HCT116 (cell line): ENCODE measurements around the gene LRP1B. TPM values are rescaled to one million over a fixed set of nuclear protein-coding genes. Genes with fewer than 3 reads are reported as not detected.

Experiments used
- ATAC-seq: fragments of 200-7000 bp; cut with Tn5 transposase; 2 replicates; pipeline ENCODE4 v1.9.1; 2020; ENCODE audit warnings: mild to moderate bottlenecking, moderate library complexity
- BruUV-seq: library from RNA; stranded (reverse); fragments of 400-500 nt; replicated peaks from 2 replicates; lab custom pipeline; 2021; lab: Mats Ljungman, UMichigan
- CTCF ChIA-PET: fragments of 300-600 bp; sonication (Branson Sonifier 250); formaldehyde crosslinking; loops from one replicate; lab custom pipeline; 2021; ENCODE audit warnings: antibody characterized with exemption; lab: Charles Lee
- POLR2A ChIA-PET: fragments of 300-600, 350-600 bp; sonication (Branson Sonifier 250); formaldehyde crosslinking; loops from one replicate; lab custom pipeline; 2021; ENCODE audit warnings: antibody characterized with exemption; lab: Charles Lee
- RAD21 ChIA-PET, 2 experiments: fragments of 300-600 bp; sonication (Branson Sonifier 250); formaldehyde crosslinking; loops; one replicate each; lab custom pipeline; 2023; ENCODE audit warnings: low total read pairs in 2 of 2; ENCODE audit not compliant: uncharacterized antibody in 2 of 2, unreplicated experiment in 2 of 2, low non-redundant PET in 1 of 2; lab: Charles Lee
- DNase-seq: peaks from one replicate; pipeline ENCODE4 v3.0.0-alpha.2; 2010; ENCODE audit warnings: low read depth, low spot score
- H2AFZ ChIP-seq: fragments of 200-600 bp; shearing (Covaris generic), sonication (generic); 2 replicates; pipeline ENCODE4 v1.6.1; 2017; ENCODE audit warnings: low read depth, mixed run types, mixed read lengths, antibody characterized with exemption, low read length; ENCODE audit not compliant: poor library complexity, severe bottlenecking
- H3K27ac ChIP-seq: 2 replicates; pipeline ENCODE4 v1.5.1; 2012; ENCODE audit warnings: low read depth, low read length
- H3K27me3 ChIP-seq: fragments of 200-600 bp; sonication (generic); 2 replicates; pipeline ENCODE4 v1.6.1; 2016; ENCODE audit warnings: mixed run types, low read length, mixed read lengths; ENCODE audit not compliant: insufficient read depth
- H3K36me3 ChIP-seq, 2 experiments: fragments of 200-500 bp in 1 of 2; fragments of 200-600 bp in 1 of 2; sonication (Bioruptor generic) in 1 of 2; sonication (generic) in 1 of 2; 2 replicates each; pipeline versions ENCODE4 v1.5.1 to v1.6.1; 2014 to 2016; ENCODE audit warnings: low read length in 2 of 2, inconsistent platforms in 1 of 2, mixed read lengths in 1 of 2, mixed run types in 1 of 2; ENCODE audit not compliant: insufficient read depth in 2 of 2, control insufficient read depth in 1 of 2
- H3K4me1 ChIP-seq, 2 experiments: fragments of 200-600 bp in 1 of 2; sonication (generic) in 1 of 2; 2 replicates each; pipeline versions ENCODE4 v1.5.1 to v1.6.1; 2012 to 2017; ENCODE audit warnings: low read length in 2 of 2, inconsistent platforms in 1 of 2, mild to moderate bottlenecking in 1 of 2, mixed read lengths in 1 of 2, mixed run types in 1 of 2, moderate library complexity in 1 of 2; ENCODE audit not compliant: insufficient read depth in 2 of 2, control insufficient read depth in 1 of 2
- H3K4me2 ChIP-seq: fragments of 200-600 bp; sonication (generic); 2 replicates; pipeline ENCODE4 v1.6.1; 2017; ENCODE audit warnings: mixed run types, low read length, mixed read lengths
- H3K4me3 ChIP-seq, 2 experiments: fragments of 200-600 bp in 1 of 2; sonication (generic) in 1 of 2; replicated peaks in 1 of 2; 2 replicates each; pipeline ENCODE4 v1.5.1; 2011 to 2016; ENCODE audit warnings: low read length in 2 of 2, control low read depth in 1 of 2, low read depth in 1 of 2, mild to moderate bottlenecking in 1 of 2, mixed read lengths in 1 of 2, mixed run types in 1 of 2
- H3K79me2 ChIP-seq: fragments of 200-600 bp; sonication (generic); 2 replicates; pipeline ENCODE4 v1.6.1; 2017; ENCODE audit warnings: mild to moderate bottlenecking, mixed run types, low read length, moderate library complexity, mixed read lengths; ENCODE audit not compliant: insufficient read depth
- H3K9ac ChIP-seq: fragments of 200-600 bp; sonication (generic); 2 replicates; pipeline ENCODE4 v1.6.1; 2016; ENCODE audit warnings: low read length, mixed read lengths
- H3K9me2 ChIP-seq: fragments of 200-600 bp; sonication (generic), shearing (Covaris generic); 2 replicates; pipeline ENCODE4 v1.6.1; 2017; ENCODE audit warnings: mixed run types, mild to moderate bottlenecking, moderate library complexity; ENCODE audit not compliant: insufficient read depth
- H3K9me3 ChIP-seq, 2 experiments: fragments of 200-500 bp in 1 of 2; fragments of 200-600 bp in 1 of 2; sonication (Bioruptor generic) in 1 of 2; sonication (generic) in 1 of 2; 2 replicates each; pipeline ENCODE4 v1.6.1; 2014 to 2017; ENCODE audit warnings: low read length in 2 of 2, mixed read lengths in 2 of 2, inconsistent platforms in 1 of 2, low read depth in 1 of 2, mild to moderate bottlenecking in 1 of 2, mixed run types in 1 of 2, moderate library complexity in 1 of 2; ENCODE audit not compliant: control insufficient read depth in 1 of 2, insufficient read depth in 1 of 2
- H4K20me1 ChIP-seq: fragments of 200-600 bp; sonication (generic), shearing (Covaris generic); 2 replicates; pipeline ENCODE4 v1.6.1; 2017; ENCODE audit warnings: mixed run types, mild to moderate bottlenecking, moderate library complexity; ENCODE audit not compliant: insufficient read depth
- CTCF ChIP-seq, 3 experiments: fragments of 200-600 bp in 1 of 3; sonication (generic) in 1 of 3; IDR thresholded peaks in 2 of 3; conservative IDR thresholded peaks in 1 of 3; 2 replicates each; pipeline ENCODE4 v1.5.1; 2012 to 2017; ENCODE audit warnings: low read depth in 2 of 3, low read length in 2 of 3, antibody characterized with exemption in 1 of 3, borderline replicate concordance in 1 of 3, control low read depth in 1 of 3, mild to moderate bottlenecking in 1 of 3, mixed read lengths in 1 of 3, mixed run types in 1 of 3, moderate library complexity in 1 of 3; ENCODE audit not compliant: insufficient read depth in 1 of 3
- EGR1 ChIP-seq: IDR thresholded peaks from 2 replicates; pipeline ENCODE4 v1.6.1; 2012; ENCODE audit warnings: low read depth
- EZH2phosphoT487 ChIP-seq: fragments of 200-600 bp; IDR thresholded peaks from 2 replicates; pipeline ENCODE4 v1.6.1; 2018; ENCODE audit warnings: antibody characterized with exemption, borderline replicate concordance
- JUND ChIP-seq: IDR thresholded peaks from 2 replicates; pipeline ENCODE4 v1.6.1; 2012
- POLR2AphosphoS5 ChIP-seq: IDR thresholded peaks from 2 replicates; pipeline ENCODE4 v1.6.1; 2011; ENCODE audit warnings: mild to moderate bottlenecking, low read depth, low read length, moderate library complexity
- RAD21 ChIP-seq: IDR thresholded peaks from 2 replicates; pipeline ENCODE4 v1.6.1; 2012; ENCODE audit warnings: low read depth, mild to moderate bottlenecking
- SIN3A ChIP-seq: IDR thresholded peaks from 2 replicates; pipeline ENCODE4 v1.6.1; 2012; ENCODE audit warnings: low read depth
- SP1 ChIP-seq: IDR thresholded peaks from 2 replicates; pipeline ENCODE4 v1.6.1; 2012; ENCODE audit warnings: low read depth
- SRF ChIP-seq: IDR thresholded peaks from 2 replicates; pipeline ENCODE4 v1.6.1; 2012; ENCODE audit warnings: low read depth
- TCF7L2 ChIP-seq: IDR thresholded peaks from 2 replicates; pipeline ENCODE4 v1.7.0; 2011; ENCODE audit warnings: borderline replicate concordance, inconsistent platforms; ENCODE audit not compliant: insufficient read depth, insufficient read length; ENCODE audit errors: extremely low read depth
- ZFX ChIP-seq: fragments of 450-650 bp; IDR thresholded peaks from 2 replicates; pipeline ENCODE4 v1.6.1; 2017
- intact Hi-C: fragments of 100-400 bp; cut with micrococcal nuclease; formaldehyde crosslinking; loops from 2 replicates; pipeline ENCODE4 v1.10.0; 2022
- total RNA-seq: library from RNA; stranded (reverse); gene quantifications from one replicate; pipeline ENCODE4 v1.2.1, GENCODE V29; 2021; ENCODE audit not compliant: unreplicated experiment
- TF ChIP-seq, protein P1 (sequence below): IDR thresholded peaks from 2 replicates; pipeline ENCODE4 v1.6.1; 2011; ENCODE audit warnings: mild to moderate bottlenecking, low read length, moderate library complexity; ENCODE audit not compliant: insufficient replicate concordance; ENCODE audit errors: extremely low read depth
- TF ChIP-seq, protein P2 (sequence below): IDR thresholded peaks from 2 replicates; pipeline ENCODE4 v1.6.1; 2012
- TF ChIP-seq, protein P3 (sequence below): IDR thresholded peaks from 2 replicates; pipeline ENCODE4 v1.6.1; 2012

The LRP1B gene
- total RNA-seq, 1 experiment from 2014 or later, result 0.34 TPM

DNA sequence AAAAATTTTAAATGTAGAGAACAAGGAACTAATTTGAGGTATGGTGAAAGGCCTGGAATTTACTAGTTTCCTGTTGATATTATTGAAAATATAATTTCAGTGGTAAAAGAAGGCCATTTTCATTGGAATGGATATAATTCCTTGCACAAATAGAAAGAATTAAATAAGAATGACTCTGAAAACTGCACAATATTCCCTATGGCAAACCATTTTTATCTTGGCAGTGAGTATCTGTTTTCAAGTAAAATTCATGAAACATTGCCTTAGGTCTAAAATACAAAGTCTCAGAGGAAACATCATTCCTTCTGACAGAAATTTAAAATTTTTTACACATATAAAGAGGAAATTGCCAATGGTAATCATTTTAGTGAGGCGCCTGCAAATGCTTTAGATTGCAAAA lies 1468.3 kb downstream of the LRP1B start:
- H4K20me1 ChIP-seq, result no peaks in the 10 kb centered on the region
- H2AFZ ChIP-seq, result no peak overlapping the region
- ATAC-seq, result no peak
- no peak for DNase-seq
- BruUV-seq, result no TSS peak
- H3K9ac ChIP-seq, result no peak overlapping the region
- no peaks in the 10 kb centered on the region for H3K9me2 ChIP-seq
- no peaks in the 10 kb centered on the region for H3K27me3 ChIP-seq
- no peak overlapping the region for H3K4me2 ChIP-seq
- H3K4me3 ChIP-seq, result no peak overlapping the region
- H3K79me2 ChIP-seq, result no peaks in the 10 kb centered on the region
- no peaks in the 10 kb centered on the region for H3K36me3 ChIP-seq
- RAD21 ChIA-PET, result no interaction called here
- POLR2A ChIA-PET, result no interaction called here
- TF ChIP-seq, protein P1, sequence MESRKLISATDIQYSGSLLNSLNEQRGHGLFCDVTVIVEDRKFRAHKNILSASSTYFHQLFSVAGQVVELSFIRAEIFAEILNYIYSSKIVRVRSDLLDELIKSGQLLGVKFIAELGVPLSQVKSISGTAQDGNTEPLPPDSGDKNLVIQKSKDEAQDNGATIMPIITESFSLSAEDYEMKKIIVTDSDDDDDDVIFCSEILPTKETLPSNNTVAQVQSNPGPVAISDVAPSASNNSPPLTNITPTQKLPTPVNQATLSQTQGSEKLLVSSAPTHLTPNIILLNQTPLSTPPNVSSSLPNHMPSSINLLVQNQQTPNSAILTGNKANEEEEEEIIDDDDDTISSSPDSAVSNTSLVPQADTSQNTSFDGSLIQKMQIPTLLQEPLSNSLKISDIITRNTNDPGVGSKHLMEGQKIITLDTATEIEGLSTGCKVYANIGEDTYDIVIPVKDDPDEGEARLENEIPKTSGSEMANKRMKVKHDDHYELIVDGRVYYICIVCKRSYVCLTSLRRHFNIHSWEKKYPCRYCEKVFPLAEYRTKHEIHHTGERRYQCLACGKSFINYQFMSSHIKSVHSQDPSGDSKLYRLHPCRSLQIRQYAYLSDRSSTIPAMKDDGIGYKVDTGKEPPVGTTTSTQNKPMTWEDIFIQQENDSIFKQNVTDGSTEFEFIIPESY, result no peak
- TF ChIP-seq SIN3A (no peak), EZH2phosphoT487 (no peak), POLR2AphosphoS5 (no peak), SRF (no peak), EGR1 (no peak), JUND (no peak), TCF7L2 (no peak), SP1 (no peak), RAD21 (no peak), ZFX (no peak), CTCF (IDR thresholded peaks at IDR 0.05 in 2 of 3, conservative IDR thresholded peaks at IDR 0.05 in 1 of 3; ENCODE audit: borderline replicate concordance in 1 of 3, insufficient read depth in 1 of 3, low read depth in 2 of 3, low read length in 2 of 3) (no peak)
- TF ChIP-seq, protein P2, sequence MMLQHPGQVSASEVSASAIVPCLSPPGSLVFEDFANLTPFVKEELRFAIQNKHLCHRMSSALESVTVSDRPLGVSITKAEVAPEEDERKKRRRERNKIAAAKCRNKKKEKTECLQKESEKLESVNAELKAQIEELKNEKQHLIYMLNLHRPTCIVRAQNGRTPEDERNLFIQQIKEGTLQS, result no peak
- TF ChIP-seq, protein P3, sequence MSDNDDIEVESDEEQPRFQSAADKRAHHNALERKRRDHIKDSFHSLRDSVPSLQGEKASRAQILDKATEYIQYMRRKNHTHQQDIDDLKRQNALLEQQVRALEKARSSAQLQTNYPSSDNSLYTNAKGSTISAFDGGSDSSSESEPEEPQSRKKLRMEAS, result no peak
- H3K27ac ChIP-seq, result no peak overlapping the region
- H3K9me3 ChIP-seq, result no peaks in the 10 kb centered on the region
- CTCF ChIA-PET, result no interaction called here
- no peaks in the 10 kb centered on the region for H3K4me1 ChIP-seq
- intact Hi-C loops, result no loop called here
